OCI-M1 (cell line): Measurements from ENCODE around the gene LIMCH1.

ENCODE experiments used
- DNase-seq: peaks from one replicate; lab custom pipeline; 2025; lab: John Stamatoyannopoulos, UW

Gene LIMCH1

DNA sequence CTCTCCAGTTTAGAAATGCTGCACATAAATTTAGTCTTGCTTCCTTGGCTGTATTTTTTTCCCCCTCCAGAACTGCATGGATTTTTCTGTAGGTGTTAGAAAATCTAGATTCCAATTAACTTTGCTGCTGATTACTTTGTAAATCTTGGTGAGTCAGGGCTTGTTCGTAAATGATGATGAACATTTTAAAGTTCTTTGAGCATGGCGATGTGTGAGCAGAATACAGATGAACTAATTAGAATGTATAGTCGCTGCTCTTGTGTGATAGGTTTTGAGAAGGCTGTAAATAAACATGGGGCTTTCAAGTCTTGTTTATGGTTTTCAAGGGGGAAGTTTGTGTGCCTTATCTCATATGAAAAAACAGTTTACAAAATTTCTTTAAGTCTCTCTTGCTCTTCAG is 23.3 kb downstream of the LIMCH1 start:
- no peak for DNase-seq

DNA sequence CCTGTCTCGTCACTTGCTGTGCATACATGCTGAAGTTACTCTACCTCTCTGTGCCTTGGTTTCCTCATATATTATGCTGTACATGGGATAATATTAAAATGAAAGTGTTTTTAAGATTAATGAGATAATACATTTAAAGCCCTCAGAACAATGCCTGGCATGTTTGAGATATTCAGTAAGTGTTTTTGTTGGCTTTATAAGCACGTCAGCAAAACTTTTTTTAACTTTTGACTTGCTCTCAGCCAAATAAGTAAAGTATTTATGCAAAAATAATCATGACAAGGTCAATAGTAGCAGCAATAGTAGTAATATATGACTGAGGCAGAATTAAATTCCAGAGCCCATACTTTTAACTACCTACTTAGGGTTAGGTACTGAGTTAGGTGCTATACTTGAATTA is 29.2 kb downstream of the LIMCH1 start:
- DNase-seq, result no peak

DNA sequence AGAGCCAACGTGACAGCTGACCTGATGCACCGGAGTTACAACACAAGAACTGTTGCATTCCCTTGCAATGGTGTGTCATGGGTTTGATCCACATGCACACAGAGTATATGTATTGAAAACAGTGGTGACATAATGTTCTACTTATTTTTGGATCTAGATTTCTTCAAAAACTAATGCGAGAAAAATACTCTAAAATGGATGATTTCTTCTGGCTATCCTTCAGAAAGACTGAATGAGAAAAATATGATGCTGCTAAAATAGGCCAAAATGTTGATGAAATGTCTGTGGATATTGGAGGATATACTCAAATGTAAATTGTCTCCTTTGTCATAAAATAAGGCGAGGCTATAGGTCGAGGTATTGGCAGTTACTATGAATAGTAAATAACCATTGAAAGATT is 30.4 kb downstream of the LIMCH1 start:
- no peak for DNase-seq

DNA sequence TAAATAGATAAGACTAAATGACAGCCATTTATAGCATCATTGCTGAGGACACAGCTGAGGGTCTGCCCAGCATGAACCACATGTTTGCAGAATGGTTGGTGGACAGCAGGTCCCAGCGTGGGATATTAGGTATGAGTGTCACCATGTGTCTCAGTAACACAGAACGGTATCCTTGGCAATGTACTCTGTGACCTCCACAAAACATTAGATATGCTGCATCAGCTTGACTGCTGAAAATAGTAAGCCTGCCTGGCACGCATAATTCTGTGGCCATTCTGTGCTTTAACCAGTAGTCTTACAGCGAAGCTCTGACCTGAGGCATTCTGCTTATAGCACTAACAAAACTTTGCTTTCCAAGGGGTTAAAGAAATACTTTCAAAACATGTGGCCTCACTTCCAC is 32.0 kb downstream of the LIMCH1 start:
- no peak for DNase-seq

DNA sequence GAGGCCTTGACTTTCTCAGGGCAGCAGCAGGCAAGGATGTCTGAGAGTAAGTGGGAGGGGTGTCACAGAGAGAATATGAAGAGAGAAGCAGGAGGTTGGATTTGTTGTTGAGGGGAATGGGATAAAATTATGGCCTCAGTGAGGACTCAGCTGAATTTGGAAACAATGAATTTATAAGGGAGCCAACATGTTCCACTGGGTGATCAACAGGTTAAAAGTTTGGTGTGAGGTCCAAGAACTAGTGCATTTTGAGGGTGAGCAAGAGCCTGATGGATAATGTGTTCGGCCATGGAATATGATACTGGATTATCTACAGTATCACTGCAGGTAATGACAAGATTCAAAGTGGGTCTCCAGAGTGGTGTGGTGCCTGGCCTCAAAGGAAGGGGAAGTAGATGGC is 33.5 kb downstream of the LIMCH1 start:
- DNase-seq, result no peak

DNA sequence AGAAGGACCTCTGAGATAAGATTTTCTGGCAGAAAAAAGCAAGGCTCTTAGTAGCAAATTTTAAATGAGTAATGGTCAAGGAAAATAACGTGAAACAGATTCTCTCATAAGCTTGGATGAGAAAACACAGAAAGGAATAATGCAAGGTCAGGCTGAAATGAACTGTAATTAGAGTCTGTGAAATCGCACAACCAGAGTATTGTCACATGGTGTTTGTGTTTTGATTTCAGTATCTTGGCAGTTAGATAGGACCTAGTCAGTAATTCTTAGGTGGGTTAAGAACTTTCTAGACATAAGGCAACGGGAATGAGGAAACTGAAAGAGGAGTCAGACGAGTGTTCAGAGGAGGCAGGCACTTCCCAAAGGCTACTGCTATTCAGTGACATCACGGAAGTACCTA is 34.6 kb downstream of the LIMCH1 start:
- no peak for DNase-seq

DNA sequence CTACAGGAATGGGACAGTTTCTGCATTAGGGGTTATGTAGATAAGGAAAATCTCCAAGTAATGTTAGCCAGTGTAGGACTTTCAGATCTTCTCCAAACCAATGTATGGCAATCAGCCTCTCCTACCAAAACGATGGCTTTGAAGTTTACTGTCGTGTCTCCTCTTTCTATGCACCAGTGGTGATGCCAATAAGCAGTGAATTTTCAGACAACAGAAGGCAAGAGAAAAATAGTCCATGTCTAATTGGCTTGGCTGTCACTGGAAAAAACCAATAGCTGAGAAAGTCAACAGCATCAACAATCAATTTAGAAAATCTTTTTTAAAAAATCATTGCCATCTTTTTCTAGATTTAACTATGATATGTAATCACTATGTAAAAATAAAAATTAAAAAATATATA is 35.0 kb downstream of the LIMCH1 start:
- DNase-seq, result peak; percentile 5

DNA sequence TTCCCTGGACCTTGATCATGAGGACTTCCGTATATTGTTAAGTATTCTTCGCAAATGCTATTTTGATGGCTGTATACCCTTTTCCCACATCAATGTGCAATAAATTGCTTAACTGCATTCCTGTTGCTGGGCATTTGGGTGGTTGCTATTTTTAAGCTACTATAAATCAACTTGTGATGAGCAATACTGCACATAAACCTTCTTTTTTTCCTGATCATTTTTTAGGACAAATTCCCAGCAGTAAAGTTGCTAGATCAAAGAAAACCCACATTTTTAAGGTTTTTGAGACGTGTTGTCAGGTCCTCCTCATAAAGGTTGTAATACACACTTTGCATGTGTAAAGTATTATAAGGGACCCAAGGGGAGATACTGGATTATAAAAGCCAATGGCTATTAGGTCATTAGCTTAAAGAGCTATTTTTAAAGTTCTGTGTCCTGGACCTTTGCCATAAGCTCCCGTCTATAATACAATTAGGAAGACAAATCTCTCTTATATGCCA is 35.6 kb downstream of the LIMCH1 start:
- DNase-seq, result no peak

DNA sequence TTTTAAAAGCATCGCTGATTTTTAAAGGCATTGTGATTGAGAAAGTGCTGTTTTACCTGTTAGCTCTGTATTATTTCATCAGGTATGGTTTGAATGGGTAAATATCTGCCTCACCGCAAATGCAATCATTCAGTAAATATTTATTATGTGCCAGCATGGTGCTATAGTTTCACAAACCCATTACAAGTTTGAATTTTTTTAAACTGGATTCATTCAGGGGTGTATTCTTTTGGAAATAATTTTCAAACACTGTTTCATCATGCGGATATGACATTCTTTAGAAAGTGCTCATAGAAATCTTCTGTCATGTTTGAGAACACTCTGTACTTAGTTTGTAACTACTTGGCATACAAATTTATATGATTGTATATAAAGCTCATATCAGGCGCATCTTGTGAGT is 37.2 kb downstream of the LIMCH1 start:
- no peak for DNase-seq

DNA sequence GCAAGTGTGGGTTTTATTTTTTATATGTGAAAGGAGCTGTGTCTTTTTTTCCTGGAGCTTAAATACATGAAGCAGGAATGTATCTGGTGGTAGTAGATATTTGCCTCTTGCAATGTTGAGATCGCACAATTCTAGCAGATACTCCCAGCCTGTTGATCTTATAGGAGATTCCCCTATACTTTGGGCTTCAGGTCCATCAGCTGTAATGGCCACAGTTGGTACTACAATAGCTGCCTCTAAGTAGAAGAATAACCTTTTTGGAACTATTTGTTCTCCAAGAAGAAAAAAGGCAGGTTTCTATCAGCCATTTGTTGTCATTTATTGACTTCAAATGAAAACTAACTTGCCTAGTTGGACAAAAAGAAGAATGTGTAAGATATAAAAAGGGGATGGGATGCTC is 37.7 kb downstream of the LIMCH1 start:
- no peak for DNase-seq

DNA sequence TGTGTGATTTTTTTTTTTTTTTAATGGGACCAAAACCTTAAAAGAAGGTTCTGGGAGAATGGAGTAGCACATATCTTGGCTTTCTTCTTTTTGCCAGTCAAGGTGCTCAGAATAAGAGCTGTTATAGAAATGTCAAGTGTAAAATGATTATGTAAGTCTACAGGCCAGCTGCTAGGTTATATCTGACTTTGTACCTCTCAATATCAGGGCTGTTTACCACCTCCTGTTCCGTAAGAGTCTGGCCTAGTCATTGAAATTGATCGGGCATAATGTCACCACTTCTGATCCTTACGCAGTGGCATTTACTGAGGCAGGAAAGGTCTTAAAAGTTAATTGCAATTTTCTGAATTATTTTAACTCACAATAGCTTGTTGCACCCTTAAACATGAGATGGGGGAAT is 41.1 kb downstream of the LIMCH1 start:
- no peak for DNase-seq

DNA sequence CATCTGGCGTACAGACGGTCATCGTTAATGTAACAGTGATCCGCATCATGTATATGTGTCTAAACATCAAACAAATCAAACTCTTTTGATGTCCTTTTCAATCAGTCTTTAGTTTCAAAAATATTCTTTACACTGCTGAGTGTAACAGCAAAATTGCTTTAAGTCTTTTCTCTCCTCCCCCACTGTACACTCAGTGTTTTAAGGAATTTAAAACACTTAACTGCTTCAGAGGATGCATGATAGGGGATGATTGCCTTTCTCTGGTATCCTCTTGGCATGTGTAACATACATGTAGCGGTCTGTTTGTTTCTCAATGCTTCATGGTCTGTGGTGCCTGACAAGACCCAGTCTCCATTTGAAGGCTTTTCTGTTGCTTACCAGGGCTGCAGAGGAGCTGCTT is 41.6 kb downstream of the LIMCH1 start:
- no peak for DNase-seq

DNA sequence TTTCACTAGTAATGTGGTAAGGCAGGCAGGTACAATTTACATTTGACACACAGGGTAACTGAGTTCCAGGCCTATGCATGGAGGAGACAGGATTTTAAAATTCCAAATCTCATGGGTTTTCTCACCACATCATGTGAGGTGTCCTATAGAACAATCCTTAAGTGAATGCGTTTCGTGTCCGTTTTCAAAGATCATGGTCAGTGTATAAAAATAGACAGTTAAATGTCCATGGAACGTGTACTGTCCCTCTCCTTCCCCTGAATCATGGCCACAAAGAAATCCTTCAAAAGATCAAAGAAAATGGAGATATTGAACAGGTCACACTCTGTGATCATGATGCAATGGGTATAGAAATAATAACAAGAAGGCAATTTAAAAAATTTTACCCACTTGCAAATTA is 42.0 kb downstream of the LIMCH1 start:
- no peak for DNase-seq

DNA sequence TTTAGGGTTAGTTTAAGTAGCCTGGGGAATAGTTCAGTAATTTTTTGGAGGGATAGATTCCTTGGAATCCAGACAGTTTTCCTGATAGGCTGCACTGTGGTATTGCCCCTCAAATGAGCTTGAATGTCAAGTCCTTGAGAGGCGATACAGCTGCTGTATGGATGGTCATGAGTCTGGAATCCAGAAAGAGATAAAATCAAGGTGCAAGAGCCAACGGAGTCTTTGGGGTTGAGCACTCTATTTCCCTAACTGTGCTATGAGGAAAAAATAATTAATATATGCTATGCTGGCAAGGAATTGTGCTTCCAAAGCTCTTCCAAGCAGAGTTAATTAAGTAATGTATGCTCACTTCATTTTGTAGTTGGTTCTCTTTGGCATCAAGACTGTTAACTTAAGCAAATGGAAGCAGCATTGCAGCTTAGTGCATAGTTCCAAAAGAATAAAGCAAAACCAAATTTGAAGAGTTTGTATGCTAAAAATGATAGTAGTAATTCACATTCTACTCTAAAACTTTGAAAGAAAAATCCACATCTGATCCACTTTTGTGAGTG is 48.8 kb downstream of the LIMCH1 start:
- no peak for DNase-seq

DNA sequence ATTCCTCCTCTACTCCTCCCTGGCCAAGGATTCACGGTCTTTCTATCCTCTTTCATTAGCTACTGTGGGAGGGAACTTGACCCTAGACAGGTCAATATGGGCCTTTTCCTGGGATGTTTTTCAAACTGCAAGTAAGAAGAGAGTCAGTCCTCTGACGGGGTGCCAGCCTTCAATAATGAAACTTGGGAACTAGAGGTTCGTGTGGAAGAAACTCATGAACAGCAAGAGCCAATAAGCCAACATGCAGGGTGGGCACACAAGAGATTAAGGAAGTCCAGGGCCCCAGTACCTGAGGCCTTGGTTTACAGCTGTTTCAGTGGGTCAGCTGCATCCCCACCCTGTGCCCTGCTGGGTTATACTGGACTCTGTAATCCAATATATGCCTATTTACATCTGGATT is 49.3 kb downstream of the LIMCH1 start:
- no peak for DNase-seq

DNA sequence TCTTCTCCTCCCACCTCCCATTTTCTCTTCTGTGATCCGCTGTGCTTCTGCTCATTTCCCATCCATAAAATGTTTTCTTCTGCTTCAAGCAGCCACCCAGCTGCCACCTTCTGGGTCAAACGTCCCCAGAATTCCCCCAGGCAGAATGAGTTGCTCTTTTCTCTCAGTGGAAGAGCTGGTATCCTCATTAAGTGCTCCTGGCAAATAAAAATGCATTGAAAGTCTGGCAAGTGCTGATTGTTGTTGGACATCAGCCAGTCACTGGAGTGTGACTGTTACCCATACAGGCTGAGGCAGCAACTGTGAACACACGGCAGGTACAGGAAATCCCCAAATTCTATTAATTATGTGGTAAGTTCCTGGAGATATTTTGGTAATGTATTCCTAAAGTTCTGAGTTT is 52.6 kb downstream of the LIMCH1 start:
- DNase-seq, result no peak

DNA sequence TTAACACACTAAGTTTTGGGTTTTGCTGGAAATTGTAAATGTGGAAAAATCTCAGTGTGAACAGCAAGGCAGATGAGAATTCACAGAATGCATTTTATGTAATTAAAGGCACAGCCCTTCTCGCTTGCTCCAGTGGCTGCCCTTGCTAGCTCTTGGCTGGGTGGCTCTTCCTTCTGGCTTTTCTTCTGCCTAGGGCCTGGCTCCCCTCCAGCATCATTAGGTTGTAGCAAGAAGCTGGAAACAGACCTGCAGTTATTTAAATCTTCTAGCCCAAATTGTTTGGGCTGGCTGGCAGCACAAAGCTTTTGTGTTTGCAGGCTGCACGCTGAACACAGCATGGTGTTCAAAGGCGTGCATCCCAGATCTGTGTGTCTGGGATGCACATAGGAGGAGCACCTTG is 56.5 kb downstream of the LIMCH1 start:
- DNase-seq, result no peak

DNA sequence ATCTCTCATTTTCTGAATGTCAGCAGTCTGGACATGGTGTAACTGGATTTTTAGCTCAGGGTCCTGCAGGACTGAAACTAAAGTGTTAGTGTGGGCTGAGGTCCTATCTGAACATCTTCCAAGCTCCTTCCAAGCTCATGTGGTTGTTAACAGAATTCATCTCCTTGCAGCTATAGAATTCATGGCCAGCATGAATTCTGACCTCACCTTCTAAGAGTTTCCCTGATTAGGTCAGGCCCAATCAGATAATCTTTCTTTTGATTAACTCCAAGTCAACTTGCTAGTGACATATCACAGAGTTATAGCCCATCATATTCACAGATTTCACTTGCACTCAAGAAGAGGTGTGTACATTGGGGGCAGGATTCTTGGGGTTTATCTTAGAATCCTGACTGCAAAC is 59.5 kb downstream of the LIMCH1 start:
- DNase-seq, result no peak

DNA sequence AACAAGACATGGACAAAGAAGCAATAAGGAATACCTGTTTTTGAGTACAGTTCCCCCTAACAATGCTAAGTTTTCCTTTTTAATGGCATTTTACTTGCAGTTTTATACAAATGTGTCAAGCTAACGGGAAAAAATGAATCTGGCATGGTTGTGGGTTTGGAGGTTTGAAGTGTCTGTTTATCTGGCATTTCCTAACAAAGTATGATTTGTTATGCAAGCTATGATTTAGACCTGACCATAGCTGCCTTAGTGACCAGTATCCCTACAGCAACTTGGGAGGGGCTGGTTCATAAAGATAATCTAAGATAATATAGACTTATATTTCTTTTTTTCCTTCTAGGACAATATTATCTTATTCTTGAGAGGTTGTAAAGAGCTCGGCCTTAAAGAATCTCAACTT is 60.6 kb downstream of the LIMCH1 start:
- no peak for DNase-seq

DNA sequence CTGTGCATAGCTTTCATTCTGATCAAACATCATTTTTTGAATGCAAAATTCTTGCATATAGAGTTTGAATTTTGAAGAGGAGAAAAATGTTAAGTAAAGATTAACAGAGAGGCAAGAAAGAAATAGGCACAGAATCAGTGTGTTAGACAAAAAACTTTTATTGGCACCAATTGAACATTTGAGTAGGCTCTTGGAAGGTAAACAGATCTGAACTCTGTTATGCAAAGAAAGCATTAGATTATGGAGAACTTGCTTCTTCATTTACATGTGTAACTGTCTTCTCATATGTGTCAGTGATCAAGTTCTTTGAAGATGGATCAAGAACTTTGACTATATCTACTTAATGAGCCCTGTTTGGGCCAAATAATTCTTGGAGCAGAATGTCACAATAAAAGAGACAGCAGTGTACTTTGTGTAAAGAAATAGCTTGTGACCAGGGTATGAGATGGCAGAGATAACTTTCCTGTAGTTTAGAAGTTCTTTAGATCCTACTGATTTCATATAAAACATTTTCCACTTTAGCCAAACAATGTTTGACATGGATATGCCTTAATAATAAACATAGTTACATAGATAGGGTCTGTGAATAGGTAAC is 61.3 kb downstream of the LIMCH1 start:
- no peak for DNase-seq

DNA sequence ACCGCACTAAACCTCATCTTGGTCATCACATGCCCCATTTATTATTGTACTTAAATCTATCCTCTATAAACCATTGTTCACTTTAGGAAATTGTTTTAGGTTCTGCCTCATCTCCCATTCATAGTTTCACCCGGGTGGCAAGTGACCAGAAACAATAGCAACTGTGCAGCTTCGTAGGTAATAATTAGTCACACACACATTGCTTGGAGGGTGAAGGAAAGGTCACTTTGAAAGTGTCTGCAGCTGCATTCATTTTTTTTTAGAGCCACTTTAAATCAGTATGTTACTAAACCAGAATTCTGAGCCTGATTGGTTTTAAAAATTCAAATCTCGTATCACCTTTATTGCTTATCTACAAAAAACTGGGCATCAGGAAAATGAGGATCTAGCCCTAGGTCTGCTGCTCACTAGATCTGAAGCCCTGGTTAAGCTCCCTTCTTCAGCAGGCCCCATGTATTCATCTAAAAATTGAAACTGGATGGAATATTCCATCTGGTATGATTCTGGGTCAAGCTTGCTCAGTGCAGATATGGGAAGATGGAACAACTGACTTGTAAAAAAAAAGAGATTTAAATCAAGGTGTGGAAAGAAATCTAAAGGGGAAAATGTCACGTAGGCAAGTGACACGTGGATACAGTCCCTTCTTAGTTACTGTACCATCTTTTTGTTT is 62.4 kb downstream of the LIMCH1 start:
- no peak for DNase-seq

DNA sequence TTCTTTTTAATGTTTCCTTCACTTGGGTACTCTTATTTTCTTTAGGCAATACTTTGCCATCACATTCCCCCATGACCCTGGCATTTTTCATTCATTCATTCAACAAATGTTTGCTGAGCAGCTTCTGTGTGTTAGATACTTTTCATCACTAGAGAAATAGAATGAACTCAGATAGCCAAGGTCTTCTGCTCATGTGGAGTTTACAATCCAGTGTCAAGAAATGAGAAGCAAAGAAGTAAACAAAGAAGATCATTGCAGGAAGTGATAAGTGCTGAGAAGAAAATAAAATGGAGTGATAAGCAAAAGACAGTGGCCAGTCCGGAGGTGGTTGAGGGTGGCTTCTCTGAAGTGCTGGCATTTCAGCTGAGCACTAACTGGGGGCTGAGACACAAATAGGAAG is 63.1 kb downstream of the LIMCH1 start:
- no peak for DNase-seq

DNA sequence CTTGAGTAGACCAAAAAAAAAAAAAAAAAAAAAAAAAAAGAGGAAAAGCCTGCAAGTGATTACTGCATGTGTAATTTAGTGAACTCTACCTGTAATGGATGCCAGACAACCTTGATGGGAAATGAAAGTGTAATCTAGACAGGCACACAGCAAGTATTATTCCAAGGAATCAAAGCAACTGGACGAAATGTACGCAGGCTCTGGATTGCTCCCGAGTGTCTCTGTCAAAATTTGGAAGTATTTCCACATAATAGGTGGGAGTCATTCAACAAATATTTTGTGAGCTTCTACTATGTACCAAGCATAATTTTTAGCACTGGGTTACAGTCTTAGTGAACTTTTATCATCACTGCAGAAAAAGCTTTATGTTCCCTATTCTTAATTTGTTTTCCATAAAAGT is 64.2 kb downstream of the LIMCH1 start:
- no peak for DNase-seq
